Activated CD4-positive, alpha-beta T cell treated with anti-CD3 and anti-CD28 coated beads, Interleukin-2, amount 10 ng/mL, durations not matched to agents 7 days and 5 days (primary cell): ENCODE measurements around the gene SPECC1L. TPM values are rescaled to one million over a fixed set of nuclear protein-coding genes. Genes with fewer than 3 reads are reported as not detected.
A peak's percentile ranks its signal among the peaks of the same experiment; 100 is the strongest.

Source experiments
- CTCF ChIA-PET: fragments of 350-600 bp; sonication (Branson Sonifier 250); formaldehyde crosslinking; loops from one replicate; lab custom pipeline; 2021; ENCODE audit warnings: antibody characterized with exemption; lab: Charles Lee
- POLR2A ChIA-PET: fragments of 350-600 bp; sonication (Branson Sonifier 250); formaldehyde crosslinking; loops from one replicate; lab custom pipeline; 2021; ENCODE audit warnings: antibody characterized with exemption; lab: Charles Lee
- DNase-seq: peaks from one replicate; pipeline ENCODE4 v3.0.0-alpha.2; 2020
- H3K27ac Mint-ChIP-seq: one replicate; pipeline ENCODE4 v1.8.0; 2021; ENCODE audit warnings: mild to moderate bottlenecking, moderate library complexity, mixed read lengths
- H3K27me3 Mint-ChIP-seq: one replicate; pipeline ENCODE4 v1.8.0; 2021; ENCODE audit warnings: mixed read lengths
- H3K36me3 Mint-ChIP-seq: one replicate; pipeline ENCODE4 v1.8.0; 2021; ENCODE audit warnings: low read depth, mixed read lengths
- H3K4me1 Mint-ChIP-seq: one replicate; pipeline ENCODE4 v1.8.0; 2021; ENCODE audit warnings: mixed read lengths
- H3K4me3 Mint-ChIP-seq: one replicate; pipeline ENCODE4 v1.8.0; 2021; ENCODE audit warnings: mild to moderate bottlenecking, moderate library complexity, mixed read lengths
- H3K9me3 Mint-ChIP-seq: one replicate; pipeline ENCODE4 v1.8.0; 2021; ENCODE audit warnings: mixed read lengths
- total RNA-seq, 2 experiments: library from RNA; stranded (reverse); gene quantifications; one replicate each; pipeline ENCODE4 v1.2.3, GENCODE V29; 2021

The SPECC1L gene
- total RNA-seq, 2 experiments from 2014 or later = 53.1 to 59.5 TPM

GRCh38 chr22:24323233-24323632, 52.6 kb downstream of the SPECC1L start:
- peaks cover 32% of the 10 kb centered on the region for H3K4me1 Mint-ChIP-seq
- no peaks in the 10 kb centered on the region for H3K9me3 Mint-ChIP-seq
- no peak overlapping the region for H3K4me3 Mint-ChIP-seq
- ChIA-PET CTCF (interaction anchor here (0.8 to 1.5 kb wide), 3 partner anchors 19 to 100 kb away, joined by 3 to 4 read pairs (median 4); no protein-coding TSS in a partner anchor), POLR2A (no interaction called here)
- DNase-seq = no peak
- H3K36me3 Mint-ChIP-seq = peaks cover 44% of the 10 kb centered on the region
- no peak overlapping the region for H3K27ac Mint-ChIP-seq
- H3K27me3 Mint-ChIP-seq = no peaks in the 10 kb centered on the region

- Mint-ChIP-seq H3K27ac (peak overlapping the region; percentile 84), H3K4me3 (no peak overlapping the region), H3K27me3 (no peaks in the 10 kb centered on the region), H3K9me3 (no peaks in the 10 kb centered on the region), H3K4me1 (peaks cover 34% of the 10 kb centered on the region), H3K36me3 (peaks cover 45% of the 10 kb centered on the region)
- POLR2A ChIA-PET = no interaction called here
- CTCF ChIA-PET = interaction anchor here (0.8 to 1.5 kb wide), 2 partner anchors 98 to 100 kb away, joined by 3 to 4 read pairs; no protein-coding TSS in a partner anchor
- DNase-seq = no peak
These were observed 53.1 kb downstream of the SPECC1L start for GRCh38 chr22:24323695-24324094.

GRCh38 chr22:24324137-24324536, 53.5 kb downstream of the SPECC1L start:
- no peaks in the 10 kb centered on the region for H3K9me3 Mint-ChIP-seq
- H3K4me3 Mint-ChIP-seq = no peak overlapping the region
- peaks cover 46% of the 10 kb centered on the region for H3K36me3 Mint-ChIP-seq
- H3K4me1 Mint-ChIP-seq = peaks cover 38% of the 10 kb centered on the region
- POLR2A ChIA-PET = no interaction called here
- peak overlapping the region; percentile 84 for H3K27ac Mint-ChIP-seq
- DNase-seq = no peak
- H3K27me3 Mint-ChIP-seq = no peaks in the 10 kb centered on the region
- CTCF ChIA-PET = interaction anchor here (0.6 to 1.5 kb wide), 3 partner anchors 10 to 100 kb away, joined by 3 to 4 read pairs (median 3); no protein-coding TSS in a partner anchor

- ChIA-PET POLR2A (no interaction called here), CTCF (no interaction called here)
- no peaks in the 10 kb centered on the region for H3K9me3 Mint-ChIP-seq
- H3K27ac Mint-ChIP-seq = no peak overlapping the region
- peak; percentile 61 for DNase-seq
- H3K4me1 Mint-ChIP-seq = peaks cover 44% of the 10 kb centered on the region
- H3K27me3 Mint-ChIP-seq = no peaks in the 10 kb centered on the region
- H3K4me3 Mint-ChIP-seq = peak overlapping the region; percentile 28
- H3K36me3 Mint-ChIP-seq = peaks cover 52% of the 10 kb centered on the region
These were observed 54.6 kb downstream of the SPECC1L start for GRCh38 chr22:24325105-24325757.

GRCh38 chr22:24326266-24326665, 55.6 kb downstream of the SPECC1L start:
- DNase-seq = no peak
- ChIA-PET POLR2A (no interaction called here), CTCF (no interaction called here)
- Mint-ChIP-seq H3K4me3 (no peak overlapping the region), H3K36me3 (peaks cover 57% of the 10 kb centered on the region), H3K4me1 (peaks cover 44% of the 10 kb centered on the region), H3K27ac (no peak overlapping the region), H3K27me3 (no peaks in the 10 kb centered on the region), H3K9me3 (no peaks in the 10 kb centered on the region)

GRCh38 chr22:24327832-24328231, 57.2 kb downstream of the SPECC1L start:
- H3K36me3 Mint-ChIP-seq = peaks cover 49% of the 10 kb centered on the region
- CTCF ChIA-PET = no interaction called here
- POLR2A ChIA-PET = no interaction called here

GRCh38 chr22:24329453-24329852, 58.8 kb downstream of the SPECC1L start:
- no peaks in the 10 kb centered on the region for H3K9me3 Mint-ChIP-seq
- H3K4me3 Mint-ChIP-seq = no peak overlapping the region
- POLR2A ChIA-PET = no interaction called here
- H3K27ac Mint-ChIP-seq = peak overlapping the region; percentile 76
- no peak for DNase-seq
- H3K27me3 Mint-ChIP-seq = no peaks in the 10 kb centered on the region
- peaks cover 47% of the 10 kb centered on the region for H3K36me3 Mint-ChIP-seq
- peaks cover 36% of the 10 kb centered on the region for H3K4me1 Mint-ChIP-seq
- CTCF ChIA-PET = interaction anchor here (0.7 to 0.9 kb wide), 2 partner anchors 11 to 27 kb away, joined by 3 read pairs; no protein-coding TSS in a partner anchor

More at GRCh38 chr22:24327832-24328231, 57.2 kb downstream of the SPECC1L start:
- DNase-seq = no peak
- H3K9me3 Mint-ChIP-seq = no peaks in the 10 kb centered on the region
- H3K4me1 Mint-ChIP-seq = peaks cover 44% of the 10 kb centered on the region
- no peak overlapping the region for H3K4me3 Mint-ChIP-seq
- H3K27ac Mint-ChIP-seq = no peak overlapping the region
- H3K27me3 Mint-ChIP-seq = no peaks in the 10 kb centered on the region

- Mint-ChIP-seq H3K27ac (no peak overlapping the region), H3K4me3 (no peak overlapping the region), H3K4me1 (peaks cover 36% of the 10 kb centered on the region), H3K9me3 (no peaks in the 10 kb centered on the region), H3K36me3 (peaks cover 52% of the 10 kb centered on the region), H3K27me3 (no peaks in the 10 kb centered on the region)
- no peak for DNase-seq
- POLR2A ChIA-PET = no interaction called here
- CTCF ChIA-PET = interaction anchor here (0.9 to 1.6 kb wide), 2 partner anchors 177 to 191 kb away, joined by 3 read pairs; no protein-coding TSS in a partner anchor
These were observed 60.0 kb downstream of the SPECC1L start for GRCh38 chr22:24330636-24331035.

GRCh38 chr22:24331468-24332440, 61.1 kb downstream of the SPECC1L start:
- ChIA-PET CTCF (interaction anchor here (0.5 to 1.1 kb wide), 2 partner anchors 10 to 189 kb away, joined by 3 read pairs; no protein-coding TSS in a partner anchor), POLR2A (no interaction called here)
- Mint-ChIP-seq H3K36me3 (peaks cover 47% of the 10 kb centered on the region), H3K27ac (no peak overlapping the region), H3K9me3 (no peaks in the 10 kb centered on the region), H3K4me1 (peaks cover 29% of the 10 kb centered on the region), H3K4me3 (no peak overlapping the region), H3K27me3 (no peaks in the 10 kb centered on the region)
- no peak for DNase-seq

- POLR2A ChIA-PET = no interaction called here
- CTCF ChIA-PET = interaction anchor here (0.6 to 1.1 kb wide), 4 partner anchors 8 to 490 kb away, joined by 3 to 6 read pairs (median 3); no protein-coding TSS in a partner anchor
- Mint-ChIP-seq H3K4me3 (no peak overlapping the region), H3K27ac (no peak overlapping the region), H3K27me3 (no peaks in the 10 kb centered on the region), H3K36me3 (peaks cover 49% of the 10 kb centered on the region), H3K9me3 (no peaks in the 10 kb centered on the region), H3K4me1 (peaks cover 25% of the 10 kb centered on the region)
- DNase-seq = no peak
These were observed 62.7 kb downstream of the SPECC1L start for GRCh38 chr22:24333301-24333700.

GRCh38 chr22:24335496-24335895, 64.9 kb downstream of the SPECC1L start:
- no peak overlapping the region for H3K27ac Mint-ChIP-seq
- no peaks in the 10 kb centered on the region for H3K9me3 Mint-ChIP-seq
- CTCF ChIA-PET = no interaction called here
- DNase-seq = no peak
- H3K4me3 Mint-ChIP-seq = no peak overlapping the region
- H3K27me3 Mint-ChIP-seq = no peaks in the 10 kb centered on the region
- peaks cover 15% of the 10 kb centered on the region for H3K4me1 Mint-ChIP-seq
- POLR2A ChIA-PET = no interaction called here
- peaks cover 38% of the 10 kb centered on the region for H3K36me3 Mint-ChIP-seq

- DNase-seq = no peak
- no peaks in the 10 kb centered on the region for H3K27me3 Mint-ChIP-seq
- CTCF ChIA-PET = no interaction called here
- peaks cover 15% of the 10 kb centered on the region for H3K4me1 Mint-ChIP-seq
- H3K27ac Mint-ChIP-seq = no peak overlapping the region
- H3K4me3 Mint-ChIP-seq = no peak overlapping the region
- no peaks in the 10 kb centered on the region for H3K9me3 Mint-ChIP-seq
- peaks cover 39% of the 10 kb centered on the region for H3K36me3 Mint-ChIP-seq
- POLR2A ChIA-PET = no interaction called here
These were observed 67.4 kb downstream of the SPECC1L start for GRCh38 chr22:24337894-24338645.
